CD4-positive, alpha-beta T cell treated with Interleukin-2 at 100 ng/mL for 4 hours (primary cell): ENCODE measurements around the gene QSOX1.

ENCODE experiments used
- DNase-seq: peaks from one replicate; pipeline ENCODE4 v3.0.0-alpha.2; 2020; ENCODE audit warnings: low spot score

Gene QSOX1

DNA sequence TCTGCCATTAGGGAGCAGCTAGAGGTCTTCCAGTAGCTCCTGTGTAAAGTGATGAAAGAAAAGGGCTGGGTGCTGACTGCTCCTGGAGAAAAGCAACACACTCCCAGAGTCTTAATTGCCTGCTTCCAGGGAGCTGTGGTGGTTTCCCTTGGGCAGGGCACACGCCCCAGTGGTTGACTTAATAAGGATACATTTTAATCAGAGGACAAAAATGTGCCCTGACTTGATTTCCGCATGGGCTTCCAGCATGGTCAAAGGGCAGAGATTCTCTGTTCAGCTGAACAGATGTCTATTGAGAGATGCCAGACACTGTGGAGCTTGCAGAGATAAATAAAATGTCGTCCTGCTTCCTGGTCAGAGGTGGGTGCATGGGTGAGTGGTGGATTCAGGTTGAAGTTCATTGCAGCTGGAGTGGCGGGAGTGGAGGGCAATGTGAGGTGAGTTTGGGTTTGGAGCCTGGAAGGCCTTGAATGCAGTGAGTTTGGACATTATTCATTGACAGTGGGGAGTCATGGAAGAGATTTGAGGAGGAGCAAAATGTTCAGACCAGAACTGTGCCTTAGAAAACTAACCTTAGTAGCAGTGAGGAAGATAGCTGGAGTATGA is 16.0 kb downstream of the QSOX1 start:
- DNase-seq: no peak

DNA sequence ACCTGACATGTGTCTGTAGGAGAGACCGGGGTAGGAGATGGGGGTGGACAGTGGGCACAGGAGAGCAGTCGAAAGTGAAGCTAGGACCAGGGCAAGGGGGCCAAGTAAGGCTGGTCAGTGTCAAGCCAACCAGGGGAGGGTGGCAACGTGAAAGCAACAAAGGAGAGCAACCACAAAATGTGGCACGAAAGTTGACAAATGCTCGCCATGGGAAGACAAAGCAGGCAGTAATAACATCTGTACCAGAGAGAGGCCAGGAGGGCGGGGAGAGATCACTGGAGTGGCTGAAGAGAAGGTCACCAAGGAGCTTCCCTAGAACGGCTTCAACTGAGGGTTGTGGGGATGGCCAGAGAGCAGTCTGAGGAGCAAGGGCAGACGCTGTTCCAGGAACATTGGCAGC is 17.0 kb downstream of the QSOX1 start:
- DNase-seq: no peak

DNA sequence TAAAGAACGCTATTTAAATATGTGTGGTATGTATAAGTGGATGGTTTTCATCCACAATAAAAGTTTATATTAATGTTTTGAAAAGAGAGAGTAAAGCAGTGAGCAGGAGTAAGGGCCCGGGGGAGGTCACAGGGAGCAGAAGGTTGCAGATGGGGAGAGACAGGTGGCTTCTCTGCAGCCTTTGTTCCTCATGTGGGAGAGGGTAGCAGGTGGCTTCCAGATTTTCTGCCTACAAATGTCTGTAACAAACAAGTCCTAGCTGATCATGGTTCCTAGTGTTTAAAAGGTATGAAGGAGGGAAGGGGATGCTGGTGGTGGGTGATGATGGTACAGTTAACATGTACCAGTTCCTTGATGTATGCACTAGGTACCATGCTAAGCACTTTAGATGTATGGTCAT is 18.8 kb downstream of the QSOX1 start:
- DNase-seq: no peak

DNA sequence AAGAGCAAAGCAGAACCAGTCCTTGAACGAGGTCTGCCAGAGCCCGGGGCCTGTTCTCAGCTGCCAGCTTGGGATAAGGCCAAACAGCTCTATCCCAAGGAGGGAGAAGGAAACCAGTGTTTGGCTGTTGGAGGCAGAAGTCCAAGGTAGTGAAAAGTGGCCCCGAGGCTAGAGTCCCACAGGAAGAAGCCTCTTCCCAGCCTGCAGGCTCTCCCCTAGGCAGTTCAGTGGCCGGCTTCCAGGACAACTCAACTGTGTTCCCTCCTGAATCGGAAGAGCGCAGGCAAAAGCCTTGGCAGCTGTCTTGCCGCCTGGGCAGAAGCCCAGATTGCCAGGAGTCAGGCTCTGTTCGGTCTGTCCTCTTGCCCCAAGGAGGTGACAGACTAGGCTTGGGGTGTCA is 19.3 kb downstream of the QSOX1 start:
- DNase-seq: no peak

DNA sequence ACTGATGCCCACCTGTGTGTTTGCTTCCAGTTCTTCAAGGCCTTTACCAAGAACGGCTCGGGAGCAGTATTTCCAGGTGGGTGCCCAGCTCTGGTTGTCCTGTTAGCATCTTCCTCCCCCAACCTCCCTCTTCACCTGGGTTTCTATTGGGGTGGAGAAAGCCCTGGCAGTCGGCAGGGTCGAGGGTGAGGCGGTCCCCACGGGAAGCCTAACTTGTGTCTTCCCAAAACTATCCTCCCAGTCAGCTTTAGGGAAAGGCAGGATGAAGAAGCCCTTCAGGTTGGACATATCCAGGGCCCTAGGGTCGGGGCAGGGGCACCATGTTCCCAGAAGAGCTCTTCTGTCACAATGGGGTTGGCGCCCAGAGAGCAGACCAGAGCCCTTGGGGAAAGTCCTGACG is 20.6 kb downstream of the QSOX1 start:
- DNase-seq: no peak

- DNase-seq: no peak
Observed at GRCh38 chr1:180175806-180176205, 21.1 kb downstream of the QSOX1 start.

DNA sequence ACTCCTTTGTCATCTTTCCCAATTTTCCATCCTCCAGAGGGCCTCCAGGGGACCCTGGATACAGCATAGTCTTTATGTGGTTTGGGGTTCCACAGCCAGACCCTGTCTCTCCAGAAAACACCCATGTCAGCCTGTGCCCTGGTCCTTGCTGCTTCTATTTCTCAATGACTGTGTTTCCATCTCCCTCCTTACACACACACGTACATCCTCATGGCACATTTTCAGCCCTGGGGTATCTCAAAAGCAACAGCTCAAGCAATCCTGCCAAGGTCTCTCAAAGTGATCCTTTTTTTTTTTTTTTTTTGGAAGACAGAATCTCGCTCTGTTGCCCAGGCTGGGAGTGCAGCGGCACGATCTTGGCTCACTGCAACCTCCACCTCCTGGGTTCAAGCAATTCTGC is 22.3 kb downstream of the QSOX1 start:
- DNase-seq: no peak

DNA sequence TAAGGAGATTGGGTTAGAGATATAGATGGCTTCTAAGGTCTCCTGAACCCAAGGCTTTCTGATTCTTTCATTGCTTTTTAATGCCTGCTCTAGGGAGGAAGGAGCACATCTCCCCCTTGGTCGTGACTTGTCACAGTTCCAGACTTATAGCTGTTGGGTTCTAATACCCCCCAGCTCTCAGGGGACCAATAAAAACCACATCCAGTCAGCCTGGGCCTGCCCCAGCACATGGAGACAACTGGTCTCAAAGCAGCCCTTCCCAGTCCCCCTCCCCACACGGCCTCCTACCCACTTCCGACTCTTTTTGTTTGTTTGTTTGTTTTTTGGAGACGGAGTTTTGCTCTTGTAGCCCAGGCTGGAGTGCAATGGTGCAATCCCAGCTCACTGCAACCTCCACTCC is 23.3 kb downstream of the QSOX1 start:
- no peak for DNase-seq

GRCh38 chr1:180178511-180179161 is 24.0 kb downstream of the QSOX1 start:
- peak; percentile 66 for DNase-seq

DNA sequence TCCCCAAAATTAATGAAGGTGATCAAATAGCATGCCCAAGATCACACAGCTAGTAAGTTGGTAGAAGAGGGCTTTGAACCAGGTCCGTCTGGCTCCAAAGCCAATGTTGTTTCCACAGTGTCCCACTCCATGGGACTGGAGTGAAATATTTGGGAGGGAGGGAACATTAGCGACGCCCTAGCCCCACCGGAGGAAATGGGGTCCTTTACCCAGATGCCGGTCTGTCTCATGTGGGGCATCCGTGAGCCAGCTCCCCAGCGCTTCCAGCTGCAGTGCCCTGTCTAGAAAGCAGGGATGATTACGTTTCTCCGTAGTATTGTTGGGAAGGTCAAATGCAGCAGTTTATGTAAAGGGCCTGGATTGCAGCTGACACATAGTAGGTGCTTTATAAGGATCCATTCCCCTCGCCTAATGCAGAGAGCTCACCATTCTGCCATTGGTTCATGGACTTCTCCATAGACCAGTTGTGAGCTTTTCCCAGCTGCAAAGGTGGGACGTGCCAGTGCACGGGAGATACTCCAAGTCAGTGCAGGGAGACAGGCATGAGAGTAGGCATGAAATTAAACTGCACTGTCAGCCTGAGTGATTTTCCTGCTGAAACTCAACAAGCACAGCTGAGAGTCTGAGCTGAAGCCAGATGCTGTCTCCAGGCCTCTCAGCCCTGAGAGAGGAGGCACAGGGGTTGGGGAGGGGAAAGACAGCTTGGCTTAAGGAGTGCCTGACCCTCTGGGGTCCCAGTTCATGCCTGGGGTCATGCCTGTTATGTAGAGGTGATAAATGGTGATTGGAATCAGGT is 24.7 kb downstream of the QSOX1 start:
- DNase-seq: no peak

DNA sequence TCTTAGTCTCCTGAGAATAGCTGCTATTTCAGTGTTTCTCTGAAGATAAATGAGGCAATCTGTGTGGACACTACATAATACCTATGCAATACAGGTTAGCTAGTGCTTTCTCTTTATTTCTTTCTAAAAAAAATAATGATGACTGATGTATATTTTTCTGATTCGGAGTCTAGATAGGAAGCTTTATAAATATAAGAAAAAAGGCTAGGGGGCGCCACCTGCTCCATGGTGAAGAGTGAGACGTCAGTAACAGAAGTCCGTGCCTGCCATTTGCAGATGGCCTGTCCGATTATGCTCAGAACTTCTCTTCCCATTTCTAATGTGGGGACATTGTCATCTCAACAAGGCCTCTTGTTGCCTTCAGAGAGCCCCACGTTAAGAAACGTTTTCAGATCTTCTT is 26.4 kb downstream of the QSOX1 start:
- peak; percentile 12 for DNase-seq

DNA sequence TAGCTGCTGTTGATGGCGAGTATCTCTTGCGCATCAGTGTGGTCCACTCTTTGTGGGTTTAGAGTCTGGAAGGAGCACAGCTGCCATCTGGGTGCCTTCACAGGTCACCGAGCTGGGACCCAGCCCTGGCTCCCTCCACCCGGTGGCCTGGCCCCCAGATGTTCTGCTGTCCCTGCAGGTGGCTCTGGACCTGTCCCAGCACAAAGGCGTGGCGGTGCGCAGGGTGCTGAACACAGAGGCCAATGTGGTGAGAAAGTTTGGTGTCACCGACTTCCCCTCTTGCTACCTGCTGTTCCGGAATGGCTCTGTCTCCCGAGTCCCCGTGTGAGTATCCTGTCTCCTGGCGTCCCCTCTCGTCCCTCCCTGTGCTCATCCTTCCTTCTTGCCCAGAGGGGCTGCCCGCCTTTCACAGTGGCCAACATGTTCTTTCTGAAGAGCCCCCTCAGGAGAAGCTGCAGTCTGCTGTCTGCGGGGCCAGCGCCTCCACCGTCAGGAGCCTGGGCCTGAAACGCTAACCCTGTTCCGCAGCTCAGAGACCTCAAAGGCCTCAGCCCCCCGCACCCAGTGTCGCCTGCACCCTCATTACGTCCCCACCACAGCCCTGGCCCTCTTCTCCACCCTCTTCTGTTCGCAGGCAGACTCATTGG is 27.4 kb downstream of the QSOX1 start:
- DNase-seq: no peak

- no peak for DNase-seq
Observed at GRCh38 chr1:180182643-180183311, 28.1 kb downstream of the QSOX1 start.

DNA sequence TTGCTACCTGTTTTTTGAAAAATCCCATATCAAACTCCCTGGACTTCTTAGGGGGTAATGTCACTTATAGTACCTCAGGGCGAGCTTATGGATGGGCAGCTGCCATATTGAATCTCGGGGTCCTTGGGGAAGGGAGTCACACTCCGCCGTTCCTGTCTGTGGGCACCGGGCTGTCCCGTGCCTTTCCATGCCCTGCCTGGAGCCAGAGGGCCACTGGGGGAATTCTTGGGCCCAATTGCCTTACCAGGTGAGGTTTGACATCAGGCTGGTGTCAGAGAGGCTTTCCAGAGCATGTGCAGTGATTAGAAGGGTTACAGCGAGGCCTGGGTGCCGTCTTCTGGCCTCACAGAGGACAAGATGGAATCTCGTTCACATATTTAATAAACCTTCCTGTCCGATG is 28.8 kb downstream of the QSOX1 start:
- DNase-seq: no peak

- no peak for DNase-seq
Observed at GRCh38 chr1:180184041-180184440, 29.4 kb downstream of the QSOX1 start.

DNA sequence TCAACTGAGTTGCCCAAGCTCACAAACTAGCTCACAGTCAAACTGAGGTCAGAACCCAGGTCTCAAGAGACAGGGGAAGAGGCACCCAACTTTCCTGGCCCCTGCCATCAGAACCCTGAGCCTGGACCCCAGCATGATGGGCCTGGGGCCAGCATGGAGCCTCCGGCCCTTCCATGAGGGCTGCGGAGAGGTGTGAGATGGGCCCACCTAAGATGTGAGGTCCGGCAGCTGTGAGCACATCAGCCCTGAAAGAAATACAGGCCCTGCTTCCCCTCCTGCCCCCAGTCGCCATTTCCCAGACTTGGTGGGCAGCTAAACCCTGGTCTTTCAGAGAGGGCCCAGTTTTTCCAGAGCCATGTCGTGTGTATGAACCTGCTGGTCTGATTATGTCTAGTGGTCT is 30.6 kb downstream of the QSOX1 start:
- no peak for DNase-seq

- DNase-seq: no peak
Observed at GRCh38 chr1:180185971-180186645, 31.4 kb downstream of the QSOX1 start.

DNA sequence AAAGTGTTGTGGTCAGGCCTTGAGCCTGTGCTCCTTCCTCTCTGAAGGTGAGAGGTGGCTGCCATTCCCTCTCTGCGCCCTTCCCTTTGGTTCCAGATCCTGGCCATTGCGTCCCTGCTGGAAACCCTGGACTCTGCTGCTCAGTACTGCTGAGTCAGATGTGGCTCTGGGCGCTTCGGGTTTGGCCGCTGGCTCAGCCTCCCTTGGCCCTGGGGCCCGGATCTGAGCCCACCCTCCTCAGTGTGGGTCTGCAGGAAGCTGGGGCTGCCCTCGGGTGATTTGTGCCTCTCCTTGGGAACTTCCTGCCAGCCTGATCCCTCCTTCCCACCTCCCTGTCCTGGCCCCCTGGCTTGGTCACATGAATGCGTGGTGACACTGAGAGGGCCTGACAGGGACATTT is 32.2 kb downstream of the QSOX1 start:
- no peak for DNase-seq

GRCh38 chr1:180187626-180188025 is 33.0 kb downstream of the QSOX1 start:
- DNase-seq: no peak

DNA sequence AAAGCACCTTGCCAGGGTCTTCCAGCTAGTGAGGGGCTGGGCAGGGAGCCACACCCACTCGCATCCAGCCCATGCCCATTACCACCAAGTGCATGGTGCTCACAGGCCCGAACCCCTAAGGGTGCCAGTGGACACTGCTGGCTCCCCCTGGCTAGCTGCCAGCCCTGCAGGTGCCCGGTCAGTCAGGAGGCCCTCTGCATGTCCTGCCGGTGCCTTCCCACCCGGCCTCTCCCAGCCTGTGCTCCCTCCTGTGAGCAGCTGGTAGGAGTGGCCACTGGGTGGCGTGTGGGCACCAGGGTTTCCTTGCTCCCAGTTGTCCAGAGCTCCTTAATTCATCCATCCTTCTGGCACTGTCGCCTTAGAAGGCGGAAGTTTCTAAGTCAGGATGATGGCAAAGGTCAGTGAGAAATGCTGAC is 33.4 kb downstream of the QSOX1 start:
- no peak for DNase-seq

DNA sequence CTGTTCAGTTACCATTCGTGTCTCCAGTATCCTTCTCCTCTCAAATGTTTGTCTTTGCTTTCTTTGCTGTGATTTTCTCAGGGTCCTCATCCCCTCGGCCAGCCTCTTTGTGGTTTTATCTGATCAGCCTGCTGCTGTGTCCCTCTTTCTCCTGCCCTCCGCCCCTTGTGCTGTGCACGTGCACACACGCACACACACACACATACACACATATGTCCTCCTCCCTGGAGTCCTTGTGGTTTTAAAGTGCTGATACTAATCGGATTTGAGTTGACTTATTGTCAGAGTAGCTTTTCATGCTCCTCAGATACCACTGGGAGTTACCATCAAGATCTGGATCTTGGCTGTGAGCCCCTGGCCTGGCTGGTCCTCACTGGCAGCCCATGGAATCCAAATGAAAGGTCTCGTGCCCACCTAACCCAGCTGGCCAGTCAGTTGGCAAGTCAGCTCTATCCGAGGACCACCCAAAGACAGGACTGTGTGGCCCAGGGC is 34.1 kb downstream of the QSOX1 start:
- no peak for DNase-seq

DNA sequence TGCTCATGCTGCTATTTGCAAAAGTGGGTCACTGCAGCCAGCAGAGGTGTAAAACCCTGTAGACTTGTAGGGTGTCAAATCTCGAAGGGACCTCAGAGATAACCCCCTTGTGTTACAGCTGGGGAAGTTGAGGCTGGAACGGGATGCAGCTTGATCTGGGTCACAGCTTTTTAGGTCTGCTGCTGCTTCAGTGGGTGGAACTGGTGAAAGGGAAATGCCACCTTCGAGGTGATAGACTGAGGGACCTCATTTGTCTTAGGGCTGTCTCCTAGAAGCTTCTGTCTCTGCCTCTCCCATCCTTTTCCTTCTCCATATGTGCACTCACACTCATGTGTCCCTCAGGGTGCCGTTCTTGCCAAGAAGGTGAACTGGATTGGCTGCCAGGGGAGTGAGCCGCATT is 35.4 kb downstream of the QSOX1 start:
- peak; percentile 6 for DNase-seq
